ENCODE data around the gene CNBP. TPM values are rescaled to one million over a fixed set of nuclear protein-coding genes. Genes with fewer than 3 reads are reported as not detected.

CNBP gene
- total and polyA plus RNA-seq, 2 of the 4 experiments (the other 2 are of a cell fraction), result 217 to 223 TPM

GRCh38 chr3:129162729-129163579, 20.7 kb downstream of the CNBP start:
- dilution Hi-C loops (cut with HindIII; ENCODE audit: low sequenced_read_pairs, unreplicated experiment) (no loop called here), intact Hi-C loops (cut with micrococcal nuclease) (no loop called here), in situ Hi-C loops (cut with MboI; ENCODE audit: low sequenced_read_pairs) (no loop called here)
- no peak for DNase-seq
- no peak overlapping the region for H3K56ac ChIP-seq (ENCODE audit: extremely low read depth, insufficient read depth, low read length)
- no peak overlapping the region for H3K14ac ChIP-seq (replicated peaks; ENCODE audit: low read depth, low read length)
- no peak overlapping the region for H3K23ac ChIP-seq (ENCODE audit: low read depth, low read length)
- BruUV-seq (replicated peaks), result no TSS peak
- H3K27ac ChIP-seq (ENCODE audit: insufficient read depth, low read length), result no peak overlapping the region
- peaks cover 3% of the 10 kb centered on the region; the same call in 1 of the 2 replicates for H4K20me1 ChIP-seq (ENCODE audit: insufficient read depth, low read length)
- peaks cover 11 to 45% of the 10 kb centered on the region in 2 experiments for H3K79me1 ChIP-seq (ENCODE audit: low read depth in 1 of 2, low read length in 2 of 2)
- peak overlapping the region; percentile 60 for H4K5ac ChIP-seq (ENCODE audit: low read depth, low read length)
- TF ChIP-seq CTCF (conservative IDR thresholded peaks at IDR 0.05; ENCODE audit: low read depth, low read length) (peak; percentile 22; the same call in 1 of the 2 replicates), RFX5 (IDR thresholded peaks at IDR 0.05; ENCODE audit: low read depth, low read length) (no peak)
- ChIA-PET POLR2A (ENCODE audit: unreplicated experiment) (no interaction called here), CTCF (interaction anchor here (0.6 to 2.1 kb wide), 6 partner anchors 27 to 193 kb away, joined by 3 to 23 read pairs (median 4); no protein-coding TSS in a partner anchor)
- no peak overlapping the region for H3K4me3 ChIP-seq (ENCODE audit: insufficient read depth, low read depth, low read length)
- WGBS, 2 experiments (ENCODE audit: extremely low coverage in 2 of 2, insufficient read length in 1 of 2), result 71% methylated on average over 1 of the region's 5 CpGs; no CpG with 5 or more reads in 1 of the 2 experiments
- H3K9me3 ChIP-seq (ENCODE audit: control insufficient read depth, insufficient read depth, low read length), result no peaks in the 10 kb centered on the region
- H4K8ac ChIP-seq (ENCODE audit: low read depth in 2 of 2, low read length in 2 of 2), result peak overlapping the region in 1 of 2 experiments; percentile 33; a peak in 2 of 4 replicates
- H3K27me3 ChIP-seq (ENCODE audit: control insufficient read depth, insufficient read depth, low read length), result no peaks in the 10 kb centered on the region
- no peak overlapping the region for H2AFZ ChIP-seq (replicated peaks; ENCODE audit: low read length, poor library complexity)
- H3K9me1 ChIP-seq (ENCODE audit: insufficient read depth, low read length), result 0 out of 2 replicates have a peak, but pooled peaks cover 4% of the 10 kb centered on the region
- no peak overlapping the region for H2BK5ac ChIP-seq (ENCODE audit: low read depth, low read length, poor library complexity, severe bottlenecking)
- H4K91ac ChIP-seq (ENCODE audit: insufficient read depth, low read depth, low read length), result no peak overlapping the region
- no peak overlapping the region for H3K4me2 ChIP-seq (ENCODE audit: low read depth, low read length)
- no peak overlapping the region for H2BK120ac ChIP-seq (ENCODE audit: low read depth, low read length)
- no peak overlapping the region for H3K4ac ChIP-seq (ENCODE audit: low read depth, low read length)
- ATAC-seq (ENCODE audit: low read depth), result no peak
- H3K9ac ChIP-seq (ENCODE audit: low read depth, low read length), result no peak overlapping the region
- no peak overlapping the region for H2BK20ac ChIP-seq (ENCODE audit: low read depth, low read length)
- no peak overlapping the region for H3K18ac ChIP-seq (ENCODE audit: low read depth, low read length)
- H2AK5ac ChIP-seq (ENCODE audit: low read depth, low read length), result no peak overlapping the region; the same call in 1 of the 2 replicates
- peaks cover 22% of the 10 kb centered on the region for H3K36me3 ChIP-seq (ENCODE audit: control insufficient read depth, insufficient read depth, low read length)
- H2BK15ac ChIP-seq (ENCODE audit: low read depth, low read length), result no peak overlapping the region
- H2AK9ac ChIP-seq (replicated peaks; ENCODE audit: low read depth, low read length, poor library complexity), result no peak overlapping the region
- H3K4me1 ChIP-seq (ENCODE audit: control insufficient read depth, insufficient read depth, low read length), result peaks cover 2% of the 10 kb centered on the region
